ENCODE measurements around the gene IER3IP1.

GRCh38 chr18:47150029-47150823, 25.9 kb downstream of the IER3IP1 start, which contains the start of gene HDHD2:
- TF ChIP-seq CTCF (optimal IDR thresholded peaks at IDR 0.05 in 1 of 3, IDR thresholded peaks at IDR 0.05 in 1 of 3, conservative IDR thresholded peaks at IDR 0.05 in 1 of 3; ENCODE audit: extremely low read depth in 1 of 3, insufficient read depth in 2 of 3, low read length in 3 of 3) (no peak), EZH2 (IDR thresholded peaks at IDR 0.05; ENCODE audit: low read length) (no peak)
